ENCODE results near the gene HMOX2.

Gene HMOX2

DNA sequence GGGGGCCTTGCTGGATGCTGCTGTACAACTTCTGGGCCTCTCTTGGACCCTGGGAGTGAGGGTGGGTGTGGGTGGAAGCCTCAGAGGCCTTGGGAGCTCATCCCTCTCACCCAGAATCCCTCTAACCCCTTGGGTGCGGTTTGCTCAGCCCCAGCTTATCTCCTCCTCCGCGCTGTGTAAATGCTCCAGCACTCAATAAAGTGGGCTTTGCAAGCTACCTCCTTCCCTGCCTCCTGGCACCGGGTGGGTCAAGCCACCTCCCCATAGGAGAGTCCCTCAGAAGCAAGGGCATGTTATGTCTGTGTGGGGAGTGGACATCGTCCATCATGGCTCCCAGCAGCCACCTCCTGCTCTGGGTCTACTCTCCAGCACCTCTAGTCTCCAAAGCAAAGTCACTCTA lies 33.9 kb downstream of the HMOX2 start:
- DNase-seq (ENCODE audit: insufficient read length, low spot score), result no peak
- no peak for FAIRE-seq
- no peak for TF ChIP-seq POLR2AphosphoS5 (IDR thresholded peaks at IDR 0.05; ENCODE audit: low read depth, low read length)
- no peak for TF ChIP-seq TAF1 (IDR thresholded peaks at IDR 0.05; ENCODE audit: low read depth, low read length)
- TF ChIP-seq POU2F2 (IDR thresholded peaks at IDR 0.05; ENCODE audit: low read depth, low read length), result no peak
- no peak for TF ChIP-seq POLR2A (IDR thresholded peaks at IDR 0.05; ENCODE audit: low read depth, low read length)
- no peak for TF ChIP-seq PAX5 (IDR thresholded peaks at IDR 0.05; ENCODE audit: insufficient read depth, low read length, severe bottlenecking)
- no peak for TF ChIP-seq SPI1 (IDR thresholded peaks at IDR 0.05; ENCODE audit: low read depth, low read length)

DNA sequence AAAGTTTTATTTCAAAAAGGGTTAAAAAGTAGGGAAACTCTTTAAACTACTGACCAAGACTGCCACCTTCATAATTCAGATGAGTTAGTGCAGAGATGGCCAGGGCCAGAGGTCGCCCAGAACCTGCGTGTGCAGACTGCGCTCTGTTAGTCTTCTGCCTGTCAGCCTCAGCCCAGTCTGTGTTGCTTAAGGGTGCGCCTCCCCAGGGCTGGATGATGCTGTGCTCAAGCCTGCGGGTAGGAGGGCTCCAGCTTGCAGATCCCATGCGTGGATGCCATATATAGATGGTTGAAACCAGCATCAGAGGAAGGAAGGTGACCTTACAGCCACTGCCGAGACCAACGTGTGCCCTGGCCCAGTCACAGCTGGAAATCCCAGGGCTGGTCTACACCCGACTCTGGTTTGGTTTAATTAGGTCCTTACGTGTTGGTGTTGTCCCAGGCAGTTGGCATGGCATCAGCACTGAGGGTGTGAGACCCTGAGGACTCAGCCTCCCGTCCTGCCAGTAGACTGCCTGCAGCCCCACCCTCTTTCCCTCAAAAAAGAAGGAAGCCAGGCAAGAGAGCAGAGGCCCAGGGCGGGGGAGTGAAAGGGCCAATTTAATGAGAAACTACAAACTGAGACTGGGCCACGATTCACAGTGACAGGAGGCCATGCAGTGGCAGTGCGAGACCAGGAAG lies 34.7 kb downstream of the HMOX2 start:
- DNase-seq (ENCODE audit: insufficient read length, low spot score) (no peak), FAIRE-seq (no peak)
- no peak for TF ChIP-seq POLR2AphosphoS5 (IDR thresholded peaks at IDR 0.05; ENCODE audit: low read depth, low read length)
- no peak for TF ChIP-seq POLR2A (IDR thresholded peaks at IDR 0.05; ENCODE audit: low read depth, low read length)
- no peak for TF ChIP-seq POU2F2 (IDR thresholded peaks at IDR 0.05; ENCODE audit: low read depth, low read length)
- no peak for TF ChIP-seq PAX5 (IDR thresholded peaks at IDR 0.05; ENCODE audit: insufficient read depth, low read length, severe bottlenecking)
- TF ChIP-seq TAF1 (IDR thresholded peaks at IDR 0.05; ENCODE audit: low read depth, low read length), result no peak
- TF ChIP-seq SPI1 (IDR thresholded peaks at IDR 0.05; ENCODE audit: low read depth, low read length), result no peak

DNA sequence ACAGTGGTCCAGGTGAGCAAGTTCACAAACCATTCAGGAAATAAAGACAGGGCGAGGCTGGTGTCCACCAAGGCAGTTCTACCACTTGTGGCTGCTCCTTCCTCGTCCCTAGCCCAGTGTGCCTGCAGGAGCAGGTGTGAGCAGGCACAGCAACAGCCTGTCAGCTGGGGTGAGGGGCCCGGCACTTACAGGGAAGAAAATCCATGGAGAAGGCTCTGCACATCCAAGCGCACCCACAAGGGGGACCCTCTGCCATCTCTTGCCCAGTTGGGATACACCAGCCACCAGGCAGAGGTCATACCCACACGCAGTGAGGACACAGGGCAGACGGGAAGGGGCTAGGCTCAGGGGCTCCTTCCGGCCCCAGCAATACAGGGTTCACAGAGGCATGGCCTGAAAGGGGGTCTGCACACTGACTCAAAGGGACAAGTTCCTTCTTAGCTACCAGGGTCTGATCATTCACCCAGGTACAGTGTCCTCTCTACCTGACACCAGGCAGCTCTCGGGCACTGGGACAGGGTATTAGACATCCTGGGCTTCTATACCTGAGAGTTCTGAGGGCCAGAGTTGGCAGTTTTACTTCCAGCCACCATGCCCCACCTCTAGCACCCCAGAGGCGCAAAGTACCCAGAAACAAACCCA lies 35.4 kb downstream of the HMOX2 start:
- no peak for DNase-seq (ENCODE audit: insufficient read length, low spot score)

DNA sequence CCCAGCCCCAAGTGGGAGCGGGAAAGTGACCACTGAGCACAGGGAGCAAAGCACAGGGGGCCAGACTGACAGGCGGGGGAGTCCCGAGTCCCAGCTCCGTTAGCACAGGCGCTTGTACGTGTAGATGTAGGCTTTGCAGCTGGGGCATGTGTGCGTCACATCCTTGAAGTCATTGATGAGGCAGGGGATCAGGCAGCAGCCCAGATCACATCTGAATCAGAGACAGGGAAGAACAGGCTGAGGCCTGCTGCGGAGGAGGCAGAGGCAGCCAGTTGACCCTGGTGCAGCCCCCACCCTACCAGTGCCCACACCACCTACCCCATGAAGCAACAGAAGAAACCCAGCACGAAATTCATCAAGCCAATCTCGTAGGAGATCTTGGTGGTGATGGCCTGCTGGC lies 36.3 kb downstream of the HMOX2 start:
- DNase-seq (ENCODE audit: insufficient read length, low spot score) (no peak), FAIRE-seq (no peak)
- TF ChIP-seq POU2F2 (IDR thresholded peaks at IDR 0.05; ENCODE audit: low read depth, low read length), result no peak
- TF ChIP-seq PAX5 (IDR thresholded peaks at IDR 0.05; ENCODE audit: insufficient read depth, low read length, severe bottlenecking), result no peak
- TF ChIP-seq POLR2A (IDR thresholded peaks at IDR 0.05; ENCODE audit: low read depth, low read length), result no peak
- no peak for TF ChIP-seq TAF1 (IDR thresholded peaks at IDR 0.05; ENCODE audit: low read depth, low read length)
- TF ChIP-seq POLR2AphosphoS5 (IDR thresholded peaks at IDR 0.05; ENCODE audit: low read depth, low read length), result no peak
- TF ChIP-seq SPI1 (IDR thresholded peaks at IDR 0.05; ENCODE audit: low read depth, low read length), result no peak

More for the DNA sequence above, 35.4 kb downstream of the HMOX2 start:
- no peak for FAIRE-seq
- no peak for TF ChIP-seq PAX5 (IDR thresholded peaks at IDR 0.05; ENCODE audit: insufficient read depth, low read length, severe bottlenecking)
- no peak for TF ChIP-seq POU2F2 (IDR thresholded peaks at IDR 0.05; ENCODE audit: low read depth, low read length)
- no peak for TF ChIP-seq TAF1 (IDR thresholded peaks at IDR 0.05; ENCODE audit: low read depth, low read length)
- no peak for TF ChIP-seq POLR2AphosphoS5 (IDR thresholded peaks at IDR 0.05; ENCODE audit: low read depth, low read length)
- TF ChIP-seq POLR2A (IDR thresholded peaks at IDR 0.05; ENCODE audit: low read depth, low read length), result no peak
- TF ChIP-seq SPI1 (IDR thresholded peaks at IDR 0.05; ENCODE audit: low read depth, low read length), result no peak

DNA sequence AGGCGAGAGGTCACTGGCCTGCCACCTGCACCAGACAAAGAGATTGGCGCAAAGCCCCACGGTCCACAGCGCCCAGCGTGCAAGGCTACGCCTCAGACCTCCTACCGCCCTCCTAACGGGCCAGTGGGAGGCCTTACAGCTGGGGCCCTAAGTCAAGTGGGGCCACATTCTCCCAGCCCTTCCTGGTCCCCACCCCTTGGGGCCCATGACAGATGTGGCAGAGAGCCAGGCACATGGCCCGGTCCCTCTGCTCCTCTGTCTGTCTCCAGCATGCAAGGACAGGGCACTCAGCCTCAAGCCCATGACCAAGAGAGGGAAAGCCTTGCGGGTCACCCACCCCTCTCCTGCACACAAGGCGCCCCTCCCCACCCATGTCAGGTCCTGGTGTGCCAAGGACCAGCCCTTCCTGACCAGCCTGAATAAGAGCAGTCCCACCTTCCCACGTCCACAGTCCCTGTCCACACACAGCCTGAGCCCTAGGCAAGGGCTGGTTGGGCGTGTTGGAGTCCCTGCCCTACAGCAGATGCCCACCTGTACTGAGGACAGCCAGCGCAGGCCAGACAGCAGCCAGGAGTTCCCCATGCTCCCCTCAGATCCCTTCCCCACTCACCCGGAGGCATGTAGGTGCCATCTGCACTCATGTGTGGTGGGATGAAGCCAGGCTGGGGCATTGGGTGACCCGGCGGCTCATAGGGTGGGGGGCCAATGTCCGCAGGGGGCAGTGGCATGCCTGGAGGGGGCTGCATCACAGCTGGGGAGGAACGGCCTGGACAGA lies 37.1 kb downstream of the HMOX2 start:
- FAIRE-seq, result no peak
- no peak for DNase-seq (ENCODE audit: insufficient read length, low spot score)
- no peak for TF ChIP-seq POLR2AphosphoS5 (IDR thresholded peaks at IDR 0.05; ENCODE audit: low read depth, low read length)
- TF ChIP-seq SPI1 (IDR thresholded peaks at IDR 0.05; ENCODE audit: low read depth, low read length), result no peak
- TF ChIP-seq PAX5 (IDR thresholded peaks at IDR 0.05; ENCODE audit: insufficient read depth, low read length, severe bottlenecking), result no peak
- TF ChIP-seq TAF1 (IDR thresholded peaks at IDR 0.05; ENCODE audit: low read depth, low read length), result no peak
- no peak for TF ChIP-seq POU2F2 (IDR thresholded peaks at IDR 0.05; ENCODE audit: low read depth, low read length)

DNA sequence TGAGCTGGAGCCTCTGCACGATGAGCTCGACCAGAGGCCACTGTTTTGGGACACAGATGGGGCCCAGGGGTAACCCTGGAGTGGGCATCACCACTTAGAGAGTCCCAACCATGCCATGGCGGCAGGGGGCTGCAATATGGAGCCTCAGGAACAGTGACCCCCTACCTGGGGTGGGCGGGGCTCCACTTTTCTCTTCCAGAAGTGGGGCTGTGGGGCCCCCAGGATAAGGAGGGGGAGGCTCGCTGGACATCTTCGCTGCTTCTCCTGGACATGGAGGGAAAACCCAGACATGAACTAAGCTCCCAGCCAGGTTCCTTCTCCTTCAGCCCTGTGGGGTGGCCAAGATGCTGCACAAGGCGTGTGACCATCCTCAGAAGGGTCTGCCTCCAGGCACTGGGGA lies 37.7 kb downstream of the HMOX2 start:
- DNase-seq (ENCODE audit: insufficient read length, low spot score), result no peak
- TF ChIP-seq TAF1 (IDR thresholded peaks at IDR 0.05; ENCODE audit: low read depth, low read length) (no peak), POLR2AphosphoS5 (IDR thresholded peaks at IDR 0.05; ENCODE audit: low read depth, low read length) (no peak), POLR2A (IDR thresholded peaks at IDR 0.05; ENCODE audit: low read depth, low read length) (no peak), POU2F2 (IDR thresholded peaks at IDR 0.05; ENCODE audit: low read depth, low read length) (no peak), PAX5 (IDR thresholded peaks at IDR 0.05; ENCODE audit: insufficient read depth, low read length, severe bottlenecking) (no peak), SPI1 (IDR thresholded peaks at IDR 0.05; ENCODE audit: low read depth, low read length) (no peak)
- peak; percentile 28 for FAIRE-seq

DNA sequence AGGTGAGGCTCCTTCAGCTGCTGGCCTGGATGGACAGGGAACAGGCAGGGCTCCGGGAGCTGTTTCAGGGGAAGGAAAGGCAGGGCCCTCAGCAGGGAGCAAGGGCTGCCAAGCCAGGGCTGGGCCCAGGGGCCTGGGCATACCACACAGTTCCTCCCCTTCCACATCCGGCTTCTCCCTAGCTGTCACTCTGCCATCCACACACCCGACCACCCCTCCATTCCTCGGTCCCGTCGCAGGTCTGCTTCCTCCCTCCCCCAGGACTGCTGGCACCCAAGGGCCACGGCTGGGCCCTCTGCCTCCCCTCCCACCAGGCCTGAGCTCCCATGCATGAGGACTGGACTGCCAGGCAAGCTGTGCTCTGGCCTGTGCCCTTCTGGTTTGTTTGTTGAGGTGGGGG lies 38.4 kb downstream of the HMOX2 start:
- TF ChIP-seq POU2F2 (IDR thresholded peaks at IDR 0.05; ENCODE audit: low read depth, low read length), result 0 out of 2 replicates have a peak, but pooled peaks have one; percentile 20
- no peak for TF ChIP-seq POLR2A (IDR thresholded peaks at IDR 0.05; ENCODE audit: low read depth, low read length)
- DNase-seq (ENCODE audit: insufficient read length, low spot score) (no peak), FAIRE-seq (peak; percentile 70)

DNA sequence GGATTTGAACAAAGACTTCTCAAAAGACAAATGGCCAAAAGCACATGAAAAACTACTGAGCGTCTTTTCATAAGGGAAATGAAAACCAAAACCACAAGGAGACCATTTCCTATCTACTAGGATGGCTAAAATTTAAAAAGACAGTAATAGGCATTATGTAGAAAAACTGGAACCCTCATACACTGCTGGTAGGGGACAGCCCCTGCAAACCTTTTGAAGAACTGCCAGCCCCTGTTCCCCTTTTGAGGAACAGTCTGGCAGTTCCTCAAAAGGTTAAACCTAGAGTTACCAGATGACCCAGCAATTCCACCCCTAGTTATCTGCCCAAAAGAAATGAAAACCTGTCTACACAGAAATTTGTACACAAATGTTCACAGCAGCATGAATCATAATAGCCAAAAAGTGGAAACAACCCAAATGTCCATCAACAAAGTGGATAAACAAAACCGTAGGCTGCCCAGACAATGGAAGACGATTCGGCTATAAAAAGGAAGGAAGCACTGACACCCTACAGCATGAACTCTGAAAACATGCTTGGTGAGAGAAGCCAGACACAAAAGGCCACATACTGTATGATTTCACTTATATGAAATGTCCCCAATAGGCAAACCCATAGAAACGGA lies 39.5 kb downstream of the HMOX2 start:
- FAIRE-seq (peak; percentile 89), DNase-seq (ENCODE audit: insufficient read length, low spot score) (no peak)
- TF ChIP-seq TAF1 (IDR thresholded peaks at IDR 0.05; ENCODE audit: low read depth, low read length) (no peak), SPI1 (IDR thresholded peaks at IDR 0.05; ENCODE audit: low read depth, low read length) (peak; percentile 85)
